Stimulated activated CD4-positive, alpha-beta T cell treated with anti-CD3 and anti-CD28 coated beads, TNF-alpha, amount 100 ng/mL, for 4 hours (primary cell): ENCODE data around the gene MACROD2.

Experiments
- DNase-seq, 3 experiments: peaks; one replicate each; pipeline ENCODE4 v3.0.0-alpha.2; 2020; ENCODE audit warnings: low read depth in 3 of 3

The MACROD2 gene

DNA sequence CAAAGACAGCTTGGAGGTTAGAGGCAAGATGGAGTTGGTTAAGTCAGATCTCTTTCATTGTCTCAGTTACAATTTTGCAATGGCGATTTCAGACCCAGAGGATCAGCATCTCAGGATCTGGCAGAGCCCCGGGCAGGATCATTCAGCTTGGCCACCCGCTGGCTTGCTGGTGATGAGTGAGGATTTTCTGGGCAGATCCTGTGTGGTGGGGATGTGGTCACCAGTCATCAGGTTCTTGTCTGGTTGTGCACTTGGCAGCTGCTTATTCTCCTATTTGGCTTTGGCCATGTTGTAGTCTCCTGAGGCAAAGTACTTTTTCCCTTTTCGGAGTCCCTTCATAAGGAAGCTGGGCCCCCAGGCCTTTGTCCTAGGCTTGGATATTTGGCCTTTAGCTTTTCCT lies 1624.0 kb downstream of the MACROD2 start:
- DNase-seq: no peak

- no peak for DNase-seq
These were observed 1624.5 kb downstream of the MACROD2 start for GRCh38 chr20:15619816-15620215.

- DNase-seq: no peak
These were observed 1627.1 kb downstream of the MACROD2 start for GRCh38 chr20:15622368-15622767.

- DNase-seq: no peak
These were observed 1627.9 kb downstream of the MACROD2 start for GRCh38 chr20:15623215-15623614.

DNA sequence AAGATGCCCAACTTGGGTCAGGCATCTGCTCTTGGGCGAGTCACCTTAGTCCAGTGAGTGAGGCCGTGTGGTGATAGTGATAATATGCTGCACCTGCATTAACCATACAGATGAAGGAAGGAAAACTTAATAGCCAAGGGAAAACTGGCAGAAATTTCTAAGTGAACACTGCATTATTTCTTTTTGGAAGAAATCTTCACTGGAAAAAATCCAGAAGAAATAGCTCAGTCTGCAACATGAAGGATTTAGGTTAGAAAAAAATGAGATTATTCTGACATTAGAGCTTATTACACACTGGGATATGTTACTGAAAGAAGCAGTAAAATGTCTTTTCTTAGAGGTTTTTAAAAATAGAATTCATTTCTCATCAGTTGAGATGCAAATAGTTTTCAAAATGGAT lies 1630.7 kb downstream of the MACROD2 start:
- no peak for DNase-seq

DNA sequence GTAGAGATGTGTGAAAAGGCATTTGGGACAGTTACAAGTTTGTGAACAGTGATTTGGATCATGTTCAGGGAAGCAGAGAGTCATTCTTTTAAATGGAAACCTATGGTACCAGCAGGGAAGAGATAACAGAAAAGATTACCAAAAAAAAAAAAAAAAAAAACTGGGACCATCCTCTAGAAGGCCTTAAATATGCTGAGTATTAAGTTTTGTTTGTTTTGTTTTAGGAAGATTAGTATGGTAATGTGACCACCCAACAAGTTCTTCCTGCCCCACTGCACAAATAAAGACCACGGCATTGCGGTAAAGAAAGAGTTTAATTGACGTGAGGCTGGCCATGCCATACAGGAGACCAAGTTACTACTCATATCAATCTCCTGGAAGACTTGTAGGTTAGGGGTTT lies 1631.8 kb downstream of the MACROD2 start:
- DNase-seq: no peak

- DNase-seq: no peak
These were observed 1632.2 kb downstream of the MACROD2 start for GRCh38 chr20:15627501-15627903.

GRCh38 chr20:15628851-15629353 lies 1633.6 kb downstream of the MACROD2 start:
- no peak for DNase-seq

DNA sequence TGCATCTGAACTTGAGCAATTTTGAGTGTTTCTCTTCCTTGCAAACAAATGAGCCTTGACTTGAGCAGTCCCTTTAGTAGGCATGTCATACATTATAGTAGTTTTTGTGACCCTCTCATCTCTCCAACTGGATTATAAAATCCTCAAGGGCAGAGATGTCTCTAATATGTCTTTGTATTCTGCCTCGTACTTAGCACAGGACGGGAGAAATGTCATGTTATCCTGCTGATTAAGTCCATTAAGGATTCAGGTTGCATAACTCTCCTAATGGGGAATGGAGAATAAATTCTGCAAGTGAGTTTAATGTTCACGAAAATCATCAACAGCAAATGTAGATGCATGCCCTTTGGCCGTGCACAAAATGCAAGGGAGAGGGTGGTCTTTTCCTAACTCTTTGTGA lies 1635.0 kb downstream of the MACROD2 start:
- DNase-seq: no peak

DNA sequence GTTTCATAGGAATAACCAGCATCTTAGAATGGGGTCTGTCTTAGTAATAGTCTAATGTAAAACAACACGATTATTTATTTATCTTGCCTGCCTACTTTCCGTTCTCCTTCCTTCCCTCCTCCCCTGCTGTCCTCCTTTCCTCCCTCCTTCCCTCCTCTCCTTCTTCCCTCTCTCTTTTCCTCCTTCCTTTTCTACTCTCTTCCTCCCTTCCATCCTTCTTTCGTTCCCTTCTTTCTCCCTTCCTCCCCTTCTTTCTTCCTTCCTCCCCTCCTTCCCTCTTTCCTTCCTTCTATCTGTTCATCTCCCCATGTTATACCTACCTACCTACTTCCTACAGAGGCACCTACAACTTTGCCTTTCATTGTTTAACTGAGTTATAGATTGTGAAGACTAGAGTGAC lies 1637.4 kb downstream of the MACROD2 start:
- DNase-seq: no peak

- no peak for DNase-seq
These were observed 1638.8 kb downstream of the MACROD2 start for GRCh38 chr20:15634102-15634501.

- no peak for DNase-seq
These were observed 1642.2 kb downstream of the MACROD2 start for GRCh38 chr20:15637546-15637945.

GRCh38 chr20:15637950-15638754 lies 1642.8 kb downstream of the MACROD2 start:
- no peak for DNase-seq

DNA sequence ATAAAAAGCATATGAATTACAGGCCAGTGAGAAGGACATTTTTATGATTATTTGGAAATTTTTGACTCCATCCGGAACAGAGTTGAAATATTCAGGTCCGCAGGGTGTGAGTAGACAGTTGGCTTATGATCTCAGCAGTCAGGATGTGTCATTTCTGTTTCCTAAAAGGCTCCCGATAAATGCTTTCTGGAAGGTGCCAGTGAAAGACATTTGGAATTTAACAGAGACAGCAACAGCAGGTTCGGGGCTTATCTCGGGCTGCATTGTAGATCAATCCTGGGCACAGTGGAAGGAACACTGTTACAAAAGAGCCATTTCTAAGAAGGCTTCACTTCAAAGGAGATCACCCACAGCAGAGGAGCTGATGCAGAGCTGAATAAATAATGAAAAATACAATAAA lies 1643.5 kb downstream of the MACROD2 start:
- no peak for DNase-seq

- no peak for DNase-seq
These were observed 1644.5 kb downstream of the MACROD2 start for GRCh38 chr20:15639839-15640238.

DNA sequence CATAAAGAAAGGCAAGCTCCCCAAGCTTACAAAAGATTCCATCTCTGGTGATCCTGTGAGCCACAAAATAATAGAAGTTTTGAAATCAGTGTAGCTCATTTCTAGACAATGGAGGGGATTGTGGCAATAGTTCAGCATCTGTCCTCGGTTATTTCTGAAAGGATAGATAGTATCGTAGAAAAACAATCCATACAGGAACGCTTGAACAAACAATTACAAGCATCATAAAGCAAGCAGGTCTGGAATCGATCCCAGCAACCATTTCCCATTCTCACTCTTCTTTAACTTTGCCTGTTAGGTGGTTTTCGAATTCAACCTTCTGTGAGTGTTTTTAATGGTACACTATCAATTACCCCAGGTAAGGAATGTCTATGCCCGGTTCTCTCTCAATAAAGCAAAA lies 1646.8 kb downstream of the MACROD2 start:
- no peak for DNase-seq

GRCh38 chr20:15642676-15643075 lies 1647.4 kb downstream of the MACROD2 start:
- no peak for DNase-seq

GRCh38 chr20:15643713-15644112 lies 1648.4 kb downstream of the MACROD2 start:
- DNase-seq: no peak

DNA sequence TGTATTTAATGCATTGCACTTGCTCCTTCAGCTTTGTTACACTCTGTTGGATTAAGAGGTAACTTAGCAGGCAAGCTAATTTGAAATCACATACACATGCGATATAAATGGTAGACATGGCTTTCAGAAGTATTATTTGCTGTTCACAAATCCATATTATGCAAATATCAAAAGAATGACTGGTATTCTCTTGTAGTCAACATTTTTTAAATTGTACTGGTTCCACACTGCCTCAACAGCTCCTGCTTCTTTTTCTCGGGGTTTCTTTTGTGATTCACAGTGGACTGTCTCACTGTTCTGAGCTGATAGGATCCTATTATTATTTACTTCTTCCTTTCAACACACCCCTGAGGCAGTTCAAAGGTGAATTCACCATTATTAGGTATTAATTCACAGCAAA lies 1650.5 kb downstream of the MACROD2 start:
- no peak for DNase-seq

DNA sequence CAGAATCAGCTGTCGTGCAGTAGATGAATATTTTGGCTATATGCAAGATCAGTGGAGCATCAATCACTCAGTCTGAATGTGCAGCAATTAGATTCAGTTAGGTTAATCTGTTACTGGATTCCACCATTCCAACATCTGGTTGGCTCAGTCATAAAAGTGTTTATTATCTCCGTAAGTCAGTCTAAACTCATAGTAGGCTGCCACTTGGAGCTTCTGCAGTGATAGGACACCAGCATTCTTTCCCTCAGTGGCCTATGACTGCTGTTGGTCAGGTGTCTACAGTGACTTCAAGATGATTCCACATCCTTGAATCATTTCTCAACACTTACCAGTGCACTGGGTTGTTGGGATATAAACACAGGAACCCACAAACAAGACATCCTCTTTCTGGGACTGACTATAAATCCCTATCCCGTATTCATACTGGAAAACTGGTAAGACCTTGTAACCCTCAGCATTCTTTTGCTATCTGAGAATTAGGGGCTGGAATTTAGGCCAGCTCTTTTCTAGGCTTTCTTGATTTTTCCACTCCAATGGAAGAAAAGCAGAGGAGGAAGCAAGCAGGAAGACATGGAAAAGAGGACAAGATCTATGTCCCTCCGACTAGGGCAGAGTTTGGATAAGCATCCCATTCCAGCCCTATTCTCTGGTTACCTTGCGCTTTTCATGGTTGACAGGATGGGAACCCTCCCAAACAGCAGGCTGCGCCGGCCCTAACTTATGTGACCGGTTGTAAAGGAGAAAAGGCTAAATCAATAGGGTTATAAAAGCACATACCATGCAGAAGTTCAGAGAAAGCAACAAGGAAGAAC lies 1658.3 kb downstream of the MACROD2 start:
- DNase-seq: no peak

- no peak for DNase-seq
These were observed 1658.9 kb downstream of the MACROD2 start for GRCh38 chr20:15654208-15654649.

DNA sequence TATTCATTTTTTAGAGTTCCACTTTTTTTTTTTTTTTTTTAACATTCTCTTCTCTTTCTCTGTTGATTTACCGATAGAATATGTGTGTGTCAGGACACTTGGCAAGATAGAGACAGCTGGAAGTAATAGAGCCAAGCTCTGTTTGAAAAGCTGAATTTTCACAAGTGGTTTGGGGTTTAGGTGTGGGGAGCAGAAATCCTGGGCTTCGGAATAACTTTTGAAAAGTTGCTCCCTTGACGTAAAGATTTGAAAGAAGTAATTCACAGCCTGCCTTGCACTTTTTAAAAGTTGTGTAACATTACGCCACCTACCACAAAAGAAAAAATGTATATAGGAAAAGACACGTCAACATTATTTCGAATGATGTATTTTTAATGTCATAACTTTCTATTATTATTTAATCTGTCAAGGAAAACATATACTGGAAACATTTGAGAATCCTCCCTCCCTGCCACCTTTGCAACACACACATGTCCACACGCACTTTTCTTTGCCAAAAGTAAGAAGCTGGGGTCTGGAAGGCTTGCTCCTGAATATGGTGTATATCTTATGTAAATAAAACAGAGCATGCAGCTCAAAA lies 1660.1 kb downstream of the MACROD2 start:
- DNase-seq: no peak
